HFF-Myc (cell line): ENCODE data around the gene RAB27B.
"Not testable (repeated sequence)": the region's sequence is repeated elsewhere in the genome, so short reads cannot be mapped to it uniquely, and the experiment has no call there.

Source experiments
- DNase-seq: peaks from one replicate; pipeline ENCODE4 v3.0.0-alpha.2; 2011; ENCODE audit warnings: low read depth; ENCODE audit errors: extremely low read depth
- H3K4me3 ChIP-seq: replicated peaks from 2 replicates; pipeline ENCODE4 v1.5.1; 2011; ENCODE audit warnings: low read depth, mild to moderate bottlenecking, control low read depth, low read length
- TF ChIP-seq, protein P1 (sequence below): IDR thresholded peaks from 2 replicates; pipeline ENCODE4 v1.5.1; 2012; ENCODE audit warnings: mild to moderate bottlenecking, low read depth, low read length, control low read depth; ENCODE audit errors: missing control alignments

RAB27B gene

GRCh38 chr18:54848121-54848520, 19.8 kb downstream of the RAB27B start:
- DNase-seq = no peak
- TF ChIP-seq, protein P1, sequence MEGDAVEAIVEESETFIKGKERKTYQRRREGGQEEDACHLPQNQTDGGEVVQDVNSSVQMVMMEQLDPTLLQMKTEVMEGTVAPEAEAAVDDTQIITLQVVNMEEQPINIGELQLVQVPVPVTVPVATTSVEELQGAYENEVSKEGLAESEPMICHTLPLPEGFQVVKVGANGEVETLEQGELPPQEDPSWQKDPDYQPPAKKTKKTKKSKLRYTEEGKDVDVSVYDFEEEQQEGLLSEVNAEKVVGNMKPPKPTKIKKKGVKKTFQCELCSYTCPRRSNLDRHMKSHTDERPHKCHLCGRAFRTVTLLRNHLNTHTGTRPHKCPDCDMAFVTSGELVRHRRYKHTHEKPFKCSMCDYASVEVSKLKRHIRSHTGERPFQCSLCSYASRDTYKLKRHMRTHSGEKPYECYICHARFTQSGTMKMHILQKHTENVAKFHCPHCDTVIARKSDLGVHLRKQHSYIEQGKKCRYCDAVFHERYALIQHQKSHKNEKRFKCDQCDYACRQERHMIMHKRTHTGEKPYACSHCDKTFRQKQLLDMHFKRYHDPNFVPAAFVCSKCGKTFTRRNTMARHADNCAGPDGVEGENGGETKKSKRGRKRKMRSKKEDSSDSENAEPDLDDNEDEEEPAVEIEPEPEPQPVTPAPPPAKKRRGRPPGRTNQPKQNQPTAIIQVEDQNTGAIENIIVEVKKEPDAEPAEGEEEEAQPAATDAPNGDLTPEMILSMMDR = no peak
- H3K4me3 ChIP-seq = no peak overlapping the region

GRCh38 chr18:54849683-54850082, 21.4 kb downstream of the RAB27B start:
- no peak overlapping the region for H3K4me3 ChIP-seq
- DNase-seq = no peak
- TF ChIP-seq, protein P1 = no peak

GRCh38 chr18:54850598-54850997, 22.3 kb downstream of the RAB27B start:
- no peak for DNase-seq
- no peak overlapping the region for H3K4me3 ChIP-seq
- TF ChIP-seq, protein P1 = no peak

- DNase-seq = no peak
- TF ChIP-seq, protein P1 = no peak
- no peak overlapping the region for H3K4me3 ChIP-seq
Measured at GRCh38 chr18:54852780-54853675, 24.8 kb downstream of the RAB27B start.

DNA sequence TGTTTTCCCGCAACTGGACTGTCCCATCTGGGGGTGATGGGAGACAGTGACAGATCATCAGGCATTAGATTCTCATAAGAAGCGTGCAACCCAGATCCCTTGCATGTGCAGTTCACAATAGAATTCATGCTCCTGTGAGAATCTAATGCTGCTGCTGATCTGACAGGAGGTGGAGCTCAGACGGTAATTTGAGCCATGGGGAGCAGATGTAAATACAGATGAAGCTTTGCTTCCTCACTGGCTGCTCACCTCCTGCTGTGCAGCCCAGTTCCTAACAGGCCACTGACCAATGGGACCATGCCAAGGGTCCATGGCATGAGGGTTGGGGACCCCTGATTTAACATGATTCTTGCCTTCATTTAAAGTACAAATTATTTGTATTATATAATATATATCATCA, 26.8 kb downstream of the RAB27B start:
- DNase-seq = peak; percentile 1
- not testable (repeated sequence) for H3K4me3 ChIP-seq

GRCh38 chr18:54856105-54856646, 27.9 kb downstream of the RAB27B start:
- H3K4me3 ChIP-seq = no peak overlapping the region
- DNase-seq = no peak
- TF ChIP-seq, protein P1 = no peak

DNA sequence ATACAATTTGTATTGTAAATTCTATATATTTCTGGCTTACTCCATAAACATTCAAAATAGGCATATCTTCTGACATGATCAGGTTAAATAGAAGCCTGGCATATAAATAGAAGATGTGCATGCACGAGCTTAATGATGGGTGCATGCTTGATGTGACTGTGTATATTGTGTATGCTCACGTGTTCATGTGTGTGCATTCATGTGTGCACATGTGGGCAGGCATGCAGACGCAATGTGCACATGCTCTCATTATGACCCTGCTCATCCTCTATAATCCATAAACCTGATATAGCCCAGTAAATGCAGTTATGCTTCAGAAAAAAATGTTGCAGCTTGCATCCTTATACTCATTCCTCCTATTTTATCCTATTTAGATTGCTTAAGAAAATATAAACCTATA, 29.2 kb downstream of the RAB27B start:
- no peak for DNase-seq
- TF ChIP-seq, protein P1 = no peak
- no peak overlapping the region for H3K4me3 ChIP-seq
